ENCODE measurements around the gene ALKBH1. TPM values are rescaled to one million over a fixed set of nuclear protein-coding genes. Genes with fewer than 3 reads are reported as not detected.

The ALKBH1 gene
- total RNA-seq, 2 experiments from 2014 or later = 5.6 to 8.5 TPM

- ChIA-PET POLR2A (no interaction called here), CTCF (no interaction called here)
- Mint-ChIP-seq H3K4me3 (no peak overlapping the region), H3K4me1 (ENCODE audit: low read depth) (peaks cover 39% of the 10 kb centered on the region), H3K27me3 (no peaks in the 10 kb centered on the region), H3K27ac (no peak overlapping the region), H3K9me3 (no peaks in the 10 kb centered on the region), H3K36me3 (ENCODE audit: low read depth) (peaks cover 86% of the 10 kb centered on the region)
- no peak for DNase-seq
- TF ChIP-seq, protein P1, sequence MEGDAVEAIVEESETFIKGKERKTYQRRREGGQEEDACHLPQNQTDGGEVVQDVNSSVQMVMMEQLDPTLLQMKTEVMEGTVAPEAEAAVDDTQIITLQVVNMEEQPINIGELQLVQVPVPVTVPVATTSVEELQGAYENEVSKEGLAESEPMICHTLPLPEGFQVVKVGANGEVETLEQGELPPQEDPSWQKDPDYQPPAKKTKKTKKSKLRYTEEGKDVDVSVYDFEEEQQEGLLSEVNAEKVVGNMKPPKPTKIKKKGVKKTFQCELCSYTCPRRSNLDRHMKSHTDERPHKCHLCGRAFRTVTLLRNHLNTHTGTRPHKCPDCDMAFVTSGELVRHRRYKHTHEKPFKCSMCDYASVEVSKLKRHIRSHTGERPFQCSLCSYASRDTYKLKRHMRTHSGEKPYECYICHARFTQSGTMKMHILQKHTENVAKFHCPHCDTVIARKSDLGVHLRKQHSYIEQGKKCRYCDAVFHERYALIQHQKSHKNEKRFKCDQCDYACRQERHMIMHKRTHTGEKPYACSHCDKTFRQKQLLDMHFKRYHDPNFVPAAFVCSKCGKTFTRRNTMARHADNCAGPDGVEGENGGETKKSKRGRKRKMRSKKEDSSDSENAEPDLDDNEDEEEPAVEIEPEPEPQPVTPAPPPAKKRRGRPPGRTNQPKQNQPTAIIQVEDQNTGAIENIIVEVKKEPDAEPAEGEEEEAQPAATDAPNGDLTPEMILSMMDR (IDR thresholded peaks at IDR 0.05) = no peak
- Histone ChIP-seq H3K4me3 (ENCODE audit: low read length) (no peak overlapping the region), H3K36me3 (ENCODE audit: insufficient read depth, low read length) (peaks cover 70% of the 10 kb centered on the region), H3K4me1 (ENCODE audit: insufficient read depth, low read length) (no peaks in the 10 kb centered on the region), H3K27me3 (ENCODE audit: control insufficient read depth in 1 of 2, insufficient read depth in 2 of 2, low read length in 2 of 2) (no peaks in the 10 kb centered on the region), H3K9me3 (ENCODE audit: control insufficient read depth in 1 of 2, insufficient read depth in 1 of 2, low read length in 2 of 2) (no peaks in the 10 kb centered on the region), H3K27ac (ENCODE audit: low read depth in 1 of 2, low read length in 2 of 2) (no peak overlapping the region)
- ATAC-seq (ENCODE audit: poor library complexity) = no peak
- intact Hi-C loops (cut with DNase I, micrococcal nuclease) = no loop called here
Measured at GRCh38 chr14:77746064-77746702, 38.4 kb upstream of the ALKBH1 start.

GRCh38 chr14:77741438-77741837 is 33.6 kb upstream of the ALKBH1 start:
- TF ChIP-seq, protein P1 (IDR thresholded peaks at IDR 0.05) = no peak
- peaks cover 35% of the 10 kb centered on the region for H3K4me1 Mint-ChIP-seq (ENCODE audit: low read depth)
- no peaks in the 10 kb centered on the region for H3K27me3 Mint-ChIP-seq
- H3K27ac ChIP-seq (ENCODE audit: low read depth in 1 of 2, low read length in 2 of 2) = no peak overlapping the region
- H3K9me3 ChIP-seq (ENCODE audit: control insufficient read depth in 1 of 2, insufficient read depth in 1 of 2, low read length in 2 of 2) = no peaks in the 10 kb centered on the region
- DNase-seq (no peak), ATAC-seq (ENCODE audit: poor library complexity) (no peak)
- H3K9me3 Mint-ChIP-seq = no peaks in the 10 kb centered on the region
- peaks cover 64% of the 10 kb centered on the region for H3K36me3 ChIP-seq (ENCODE audit: insufficient read depth, low read length)
- H3K4me3 Mint-ChIP-seq = no peak overlapping the region
- H3K4me3 ChIP-seq (ENCODE audit: low read length) = no peak overlapping the region
- intact Hi-C loops (cut with DNase I, micrococcal nuclease) = no loop called here
- H3K27me3 ChIP-seq (ENCODE audit: control insufficient read depth in 1 of 2, insufficient read depth in 2 of 2, low read length in 2 of 2) = no peaks in the 10 kb centered on the region
- peaks cover 82% of the 10 kb centered on the region for H3K36me3 Mint-ChIP-seq (ENCODE audit: low read depth)
- peaks cover 3% of the 10 kb centered on the region for H3K4me1 ChIP-seq (ENCODE audit: insufficient read depth, low read length)
- ChIA-PET CTCF (interaction anchor here (1.4 kb wide), 1 partner anchor 19 kb away, joined by 4 read pairs; no protein-coding TSS in a partner anchor), POLR2A (no interaction called here)
- peak overlapping the region; percentile 57 for H3K27ac Mint-ChIP-seq

- Mint-ChIP-seq H3K36me3 (ENCODE audit: low read depth) (peaks cover 81% of the 10 kb centered on the region), H3K9me3 (no peaks in the 10 kb centered on the region), H3K4me1 (ENCODE audit: low read depth) (peaks cover 20% of the 10 kb centered on the region), H3K27me3 (no peaks in the 10 kb centered on the region), H3K27ac (peak overlapping the region; percentile 69), H3K4me3 (no peak overlapping the region)
- H3K27me3 ChIP-seq (ENCODE audit: control insufficient read depth in 1 of 2, insufficient read depth in 2 of 2, low read length in 2 of 2) = no peaks in the 10 kb centered on the region
- TF ChIP-seq, protein P1 (IDR thresholded peaks at IDR 0.05) = no peak
- ChIA-PET CTCF (interaction anchor here (0.6 to 1.0 kb wide), 2 partner anchors 33 to 137 kb away, joined by 3 read pairs; no protein-coding TSS in a partner anchor), POLR2A (no interaction called here)
- no peak overlapping the region for H3K27ac ChIP-seq (ENCODE audit: low read depth in 1 of 2, low read length in 2 of 2)
- intact Hi-C loops (cut with DNase I, micrococcal nuclease) = no loop called here
- peak; percentile 61 for ATAC-seq (ENCODE audit: poor library complexity)
- H3K4me3 ChIP-seq (ENCODE audit: low read length) = no peak overlapping the region
- H3K36me3 ChIP-seq (ENCODE audit: insufficient read depth, low read length) = peaks cover 69% of the 10 kb centered on the region
- H3K4me1 ChIP-seq (ENCODE audit: insufficient read depth, low read length) = peaks cover 3% of the 10 kb centered on the region
- H3K9me3 ChIP-seq (ENCODE audit: control insufficient read depth in 1 of 2, insufficient read depth in 1 of 2, low read length in 2 of 2) = no peaks in the 10 kb centered on the region
- peak in 4 of 14 experiments; percentile 22 to 38 (median 24) for DNase-seq
Measured at GRCh38 chr14:77738559-77739250, 30.9 kb upstream of the ALKBH1 start.

All from CD4-positive, alpha-beta T cell (primary cell).